BE2C (cell line): ENCODE results near the gene EFCC1.

Experiments used
- DNase-seq: peaks from one replicate; pipeline ENCODE4 v3.0.0-alpha.2; 2020
- H3K27me3 ChIP-seq: fragments of 250-450 bp; sonication (Bioruptor Pico); 2 replicates; pipeline ENCODE4 v1.5.1; 2020; ENCODE audit warnings: mild to moderate bottlenecking
- H3K36me3 ChIP-seq: fragments of 250-450 bp; sonication (Bioruptor Pico); 2 replicates; pipeline ENCODE4 v1.5.1; 2020; ENCODE audit warnings: mild to moderate bottlenecking
- H3K4me1 ChIP-seq: fragments of 250-450 bp; sonication (Bioruptor Pico); 2 replicates; pipeline ENCODE4 v1.5.1; 2020
- H3K4me3 ChIP-seq: 2 replicates; pipeline ENCODE4 v1.5.1; 2011; ENCODE audit warnings: low read depth, low read length
- H3K9me3 ChIP-seq: fragments of 250-450 bp; sonication (Bioruptor Pico); 2 replicates; pipeline ENCODE4 v1.5.1; 2020
- TF ChIP-seq, protein P1 (sequence below): IDR thresholded peaks from 2 replicates; pipeline ENCODE4 v1.5.1; 2012; ENCODE audit warnings: mild to moderate bottlenecking, low read depth, low read length

EFCC1 gene

DNA sequence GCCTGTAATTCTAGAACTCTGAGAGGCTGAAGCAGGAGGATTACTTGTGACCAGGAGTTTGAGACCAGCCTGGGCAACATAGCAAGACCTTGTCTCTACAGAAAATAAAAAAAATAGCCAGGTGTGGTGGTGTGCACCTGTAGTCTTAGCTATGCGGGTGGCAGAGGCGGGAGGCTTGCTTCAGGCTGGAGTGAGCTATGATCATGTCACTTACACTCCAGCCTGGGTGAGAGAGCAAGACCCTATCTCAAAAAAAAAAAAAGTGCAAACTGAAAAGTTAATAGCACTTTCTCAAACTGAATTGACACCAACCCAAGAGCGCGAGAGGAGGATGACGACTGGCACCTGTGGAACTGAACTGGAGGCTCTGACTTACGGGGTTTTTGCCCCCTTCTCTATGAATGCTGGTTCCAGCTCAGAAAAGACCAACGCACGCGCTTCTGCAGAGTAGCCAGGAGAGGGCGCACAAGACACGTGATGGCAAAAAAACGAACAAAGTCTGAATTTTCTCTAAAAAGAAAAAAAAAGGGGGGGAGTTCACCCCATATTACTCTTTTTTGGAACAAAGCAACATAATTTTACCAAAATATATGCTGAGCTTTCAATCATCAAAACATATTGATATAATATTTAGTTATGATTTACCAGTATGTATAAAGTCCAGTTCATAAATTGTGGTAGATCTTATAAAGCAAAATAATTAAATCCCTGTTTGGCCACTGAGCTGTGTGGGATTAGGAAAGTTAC lies 30.9 kb upstream of the EFCC1 start:
- no peaks in the 10 kb centered on the region for H3K36me3 ChIP-seq
- H3K9me3 ChIP-seq: no peaks in the 10 kb centered on the region
- TF ChIP-seq, protein P1, sequence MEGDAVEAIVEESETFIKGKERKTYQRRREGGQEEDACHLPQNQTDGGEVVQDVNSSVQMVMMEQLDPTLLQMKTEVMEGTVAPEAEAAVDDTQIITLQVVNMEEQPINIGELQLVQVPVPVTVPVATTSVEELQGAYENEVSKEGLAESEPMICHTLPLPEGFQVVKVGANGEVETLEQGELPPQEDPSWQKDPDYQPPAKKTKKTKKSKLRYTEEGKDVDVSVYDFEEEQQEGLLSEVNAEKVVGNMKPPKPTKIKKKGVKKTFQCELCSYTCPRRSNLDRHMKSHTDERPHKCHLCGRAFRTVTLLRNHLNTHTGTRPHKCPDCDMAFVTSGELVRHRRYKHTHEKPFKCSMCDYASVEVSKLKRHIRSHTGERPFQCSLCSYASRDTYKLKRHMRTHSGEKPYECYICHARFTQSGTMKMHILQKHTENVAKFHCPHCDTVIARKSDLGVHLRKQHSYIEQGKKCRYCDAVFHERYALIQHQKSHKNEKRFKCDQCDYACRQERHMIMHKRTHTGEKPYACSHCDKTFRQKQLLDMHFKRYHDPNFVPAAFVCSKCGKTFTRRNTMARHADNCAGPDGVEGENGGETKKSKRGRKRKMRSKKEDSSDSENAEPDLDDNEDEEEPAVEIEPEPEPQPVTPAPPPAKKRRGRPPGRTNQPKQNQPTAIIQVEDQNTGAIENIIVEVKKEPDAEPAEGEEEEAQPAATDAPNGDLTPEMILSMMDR: peak; percentile 98
- DNase-seq: peak; percentile 54
- H3K4me1 ChIP-seq: no peaks in the 10 kb centered on the region
- H3K27me3 ChIP-seq: peaks cover 28% of the 10 kb centered on the region
- no peak overlapping the region for H3K4me3 ChIP-seq

GRCh38 chr3:128970740-128971047 lies 30.4 kb upstream of the EFCC1 start:
- TF ChIP-seq, protein P1: no peak
- Histone ChIP-seq H3K4me3 (no peak overlapping the region), H3K4me1 (no peaks in the 10 kb centered on the region), H3K27me3 (peaks cover 33% of the 10 kb centered on the region), H3K36me3 (no peaks in the 10 kb centered on the region), H3K9me3 (no peaks in the 10 kb centered on the region)
- no peak for DNase-seq

DNA sequence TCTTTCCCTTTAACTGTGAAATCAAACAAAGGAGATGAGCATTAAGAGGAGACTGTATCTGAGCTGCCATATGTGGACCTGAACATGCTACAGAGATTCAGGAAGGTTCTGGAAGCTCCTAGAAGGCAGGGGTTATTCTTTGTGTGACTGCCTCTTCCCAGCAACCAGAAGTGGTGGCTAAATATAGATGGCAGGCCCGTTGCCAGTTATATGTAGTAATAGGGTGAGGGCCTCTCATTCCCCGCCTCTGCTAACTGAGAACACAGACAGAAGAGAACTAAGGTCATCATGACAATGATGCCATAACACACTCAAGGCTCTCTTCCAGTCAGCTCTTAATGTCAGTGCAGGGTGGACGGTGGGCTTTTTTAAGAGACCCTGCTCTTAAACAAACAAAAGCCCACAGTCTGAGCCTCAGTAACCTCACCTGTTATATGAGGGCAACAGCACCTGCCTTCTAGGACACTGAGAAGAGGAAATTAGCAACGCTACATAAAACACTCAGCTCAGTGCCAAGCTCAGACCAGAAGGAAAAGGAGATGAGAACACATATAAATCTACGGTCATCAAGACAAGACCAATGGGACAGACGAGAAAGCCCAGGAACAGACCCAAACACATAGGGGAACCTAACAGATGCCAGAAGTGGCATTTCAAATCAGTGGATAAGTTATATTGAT lies 29.5 kb upstream of the EFCC1 start:
- DNase-seq: no peak
- Histone ChIP-seq H3K4me3 (no peak overlapping the region), H3K9me3 (no peaks in the 10 kb centered on the region), H3K36me3 (no peaks in the 10 kb centered on the region), H3K4me1 (no peaks in the 10 kb centered on the region), H3K27me3 (peaks cover 33% of the 10 kb centered on the region)
- TF ChIP-seq, protein P1: no peak

DNA sequence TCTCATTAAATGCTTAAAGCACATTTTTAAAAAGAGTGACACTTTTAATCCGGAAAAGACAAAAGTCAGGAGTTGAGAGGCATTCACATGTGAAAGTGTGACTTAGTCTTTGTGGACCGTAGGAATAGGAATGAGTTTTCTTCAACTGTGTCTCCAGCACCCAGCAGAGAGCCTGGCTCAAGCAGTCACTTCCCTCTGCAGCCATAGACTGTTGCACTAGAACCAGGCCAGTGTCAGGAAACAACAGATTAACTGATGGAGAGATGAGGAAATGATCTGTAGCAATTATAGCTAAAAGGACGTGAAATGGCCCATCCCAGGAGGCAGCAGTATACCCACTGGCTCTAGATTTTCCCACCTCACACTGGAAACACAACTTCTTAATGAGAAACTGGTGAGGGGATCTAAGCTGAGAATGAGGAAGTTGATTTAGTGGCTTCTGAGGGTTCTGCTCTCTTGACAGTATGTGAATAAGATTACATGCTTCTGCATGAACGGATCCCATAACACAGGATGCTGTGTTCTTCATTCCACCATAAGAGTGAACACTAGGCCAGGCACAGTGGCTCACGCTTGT lies 27.0 kb upstream of the EFCC1 start:
- no peaks in the 10 kb centered on the region for H3K9me3 ChIP-seq
- TF ChIP-seq, protein P1: no peak
- no peaks in the 10 kb centered on the region for H3K4me1 ChIP-seq
- H3K36me3 ChIP-seq: no peaks in the 10 kb centered on the region
- H3K4me3 ChIP-seq: no peak overlapping the region
- H3K27me3 ChIP-seq: peaks cover 38% of the 10 kb centered on the region
- DNase-seq: no peak

- TF ChIP-seq, protein P1: no peak
- Histone ChIP-seq H3K36me3 (no peaks in the 10 kb centered on the region), H3K27me3 (peaks cover 30% of the 10 kb centered on the region)
These were observed 25.8 kb upstream of the EFCC1 start for GRCh38 chr3:128975276-128975675.

More at GRCh38 chr3:128975276-128975675, 25.8 kb upstream of the EFCC1 start:
- Histone ChIP-seq H3K4me3 (no peak overlapping the region), H3K9me3 (no peaks in the 10 kb centered on the region), H3K4me1 (no peaks in the 10 kb centered on the region)
- no peak for DNase-seq
